ENCODE results near the gene CHEK2. TPM values are rescaled to one million over a fixed set of nuclear protein-coding genes. Genes with fewer than 3 reads are reported as not detected.
"Not testable (repeated sequence)": the region's sequence is repeated elsewhere in the genome, so short reads cannot be mapped to it uniquely, and the experiment has no call there.

Gene CHEK2
- total RNA-seq, 4 donors from 2014 or later = 7.1 to 16.0 (median 9.4) TPM

- Histone ChIP-seq H3K27ac (no peak overlapping the region), H3K4me1 (peaks cover 5 to 13% of the 10 kb centered on the region in 2 donors), H3K4me3 (replicated peaks in 1 of 3) (no peak overlapping the region), H3K9me3 (no peaks in the 10 kb centered on the region), H3K36me3 (no peaks in the 10 kb centered on the region), H3K27me3 (no peaks in the 10 kb centered on the region)
- no peak for TF ChIP-seq POLR2A (IDR thresholded peaks at IDR 0.05)
- TF ChIP-seq, protein P1, sequence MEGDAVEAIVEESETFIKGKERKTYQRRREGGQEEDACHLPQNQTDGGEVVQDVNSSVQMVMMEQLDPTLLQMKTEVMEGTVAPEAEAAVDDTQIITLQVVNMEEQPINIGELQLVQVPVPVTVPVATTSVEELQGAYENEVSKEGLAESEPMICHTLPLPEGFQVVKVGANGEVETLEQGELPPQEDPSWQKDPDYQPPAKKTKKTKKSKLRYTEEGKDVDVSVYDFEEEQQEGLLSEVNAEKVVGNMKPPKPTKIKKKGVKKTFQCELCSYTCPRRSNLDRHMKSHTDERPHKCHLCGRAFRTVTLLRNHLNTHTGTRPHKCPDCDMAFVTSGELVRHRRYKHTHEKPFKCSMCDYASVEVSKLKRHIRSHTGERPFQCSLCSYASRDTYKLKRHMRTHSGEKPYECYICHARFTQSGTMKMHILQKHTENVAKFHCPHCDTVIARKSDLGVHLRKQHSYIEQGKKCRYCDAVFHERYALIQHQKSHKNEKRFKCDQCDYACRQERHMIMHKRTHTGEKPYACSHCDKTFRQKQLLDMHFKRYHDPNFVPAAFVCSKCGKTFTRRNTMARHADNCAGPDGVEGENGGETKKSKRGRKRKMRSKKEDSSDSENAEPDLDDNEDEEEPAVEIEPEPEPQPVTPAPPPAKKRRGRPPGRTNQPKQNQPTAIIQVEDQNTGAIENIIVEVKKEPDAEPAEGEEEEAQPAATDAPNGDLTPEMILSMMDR (IDR thresholded peaks at IDR 0.05) = no peak
- no peak for DNase-seq
- 73 to 77% methylated on average over 5 of the region's 5 CpGs for WGBS, 2 donors
- intact Hi-C loops (cut with DNase I) = no loop called here
Observed at GRCh38 chr22:28771195-28771791, 29.7 kb upstream of the CHEK2 start.

DNA sequence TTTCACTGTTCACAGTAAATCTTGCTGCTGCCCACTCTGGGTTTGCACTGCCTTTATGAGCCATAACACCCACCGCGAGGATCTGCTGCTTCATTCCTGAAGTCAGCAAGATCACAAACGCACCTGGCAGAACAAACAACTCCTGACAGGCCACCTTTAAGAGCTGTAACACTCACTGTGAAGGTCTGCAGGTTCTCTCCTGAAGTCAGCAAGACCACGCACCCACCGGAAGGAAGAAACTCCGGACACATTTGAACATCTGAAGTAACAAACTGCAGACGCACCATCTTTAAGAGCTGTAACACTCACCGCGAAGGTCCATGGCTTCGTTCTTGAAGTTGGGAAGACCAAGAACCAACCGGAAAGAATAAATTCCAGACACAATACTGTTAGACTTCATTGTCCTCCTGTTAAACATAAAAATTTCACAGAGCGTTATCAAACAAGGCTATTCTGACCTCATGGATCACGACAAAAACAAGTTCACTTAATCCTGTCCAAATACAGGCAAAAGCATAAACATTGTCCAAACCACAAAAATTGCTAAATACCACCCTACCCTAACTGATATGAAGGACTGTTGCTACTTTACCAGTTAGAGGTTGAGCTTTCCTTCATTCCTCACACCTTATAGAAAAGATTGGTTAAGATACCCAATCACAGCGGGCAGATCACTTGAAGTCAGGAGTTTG, 27.9 kb upstream of the CHEK2 start:
- Histone ChIP-seq H3K36me3 (no peaks in the 10 kb centered on the region), H3K27ac (no peak overlapping the region), H3K9me3 (no peaks in the 10 kb centered on the region), H3K4me3 (replicated peaks in 1 of 3) (no peak overlapping the region), H3K27me3 (no peaks in the 10 kb centered on the region), H3K4me1 (peaks cover 4 to 7% of the 10 kb centered on the region in 2 donors)
- intact Hi-C loops (cut with DNase I) = no loop called here
- WGBS, 2 donors = 92 to 94% methylated on average over 14 of the region's 14 CpGs
- DNase-seq = no peak
- no peak for TF ChIP-seq POLR2A (IDR thresholded peaks at IDR 0.05)
- TF ChIP-seq, protein P1 (IDR thresholded peaks at IDR 0.05) = no peak

DNA sequence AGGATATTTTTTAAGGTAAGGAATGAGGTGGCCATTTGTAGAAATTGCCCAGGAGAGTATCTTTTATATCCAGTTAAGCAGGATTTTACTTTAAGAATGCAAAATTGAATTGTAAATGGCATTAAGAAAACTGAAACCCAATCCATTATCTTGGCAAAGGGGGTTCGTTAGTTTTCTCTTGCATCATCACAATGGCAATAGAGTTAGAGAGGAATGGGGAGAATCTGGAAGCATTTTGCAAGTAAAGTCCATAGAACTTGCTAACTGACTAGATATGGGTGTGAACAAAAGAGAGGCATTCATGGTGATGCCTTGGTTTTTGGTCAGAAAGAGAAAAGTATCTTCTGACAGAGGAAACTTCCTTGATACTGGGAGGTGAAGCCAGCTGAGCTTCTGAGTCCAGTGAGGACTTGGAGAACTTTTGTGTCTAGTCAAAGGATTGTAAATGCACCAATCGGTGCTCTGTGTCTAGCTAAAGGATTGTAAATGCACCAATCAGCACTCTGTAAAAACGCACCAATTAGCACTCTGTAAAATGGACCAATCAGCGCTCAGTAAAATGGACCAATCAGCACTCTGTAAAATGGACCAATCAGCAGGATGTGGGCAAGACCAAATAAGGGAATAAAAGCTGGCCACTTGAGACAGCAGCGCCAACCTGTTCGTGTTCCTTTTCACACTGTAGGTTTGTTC, 27.2 kb upstream of the CHEK2 start:
- Histone ChIP-seq H3K4me3 (replicated peaks in 1 of 3) (no peak overlapping the region), H3K27ac (no peak overlapping the region), H3K36me3 (no peaks in the 10 kb centered on the region), H3K9me3 (no peaks in the 10 kb centered on the region), H3K27me3 (no peaks in the 10 kb centered on the region), H3K4me1 (no peaks in the 10 kb centered on the region)
- TF ChIP-seq, protein P1 (IDR thresholded peaks at IDR 0.05) = no peak
- TF ChIP-seq POLR2A (IDR thresholded peaks at IDR 0.05) = no peak
- intact Hi-C loops (cut with DNase I) = no loop called here
- WGBS, 2 donors = 89 to 92% methylated on average over 6 of the region's 6 CpGs
- no peak for DNase-seq

DNA sequence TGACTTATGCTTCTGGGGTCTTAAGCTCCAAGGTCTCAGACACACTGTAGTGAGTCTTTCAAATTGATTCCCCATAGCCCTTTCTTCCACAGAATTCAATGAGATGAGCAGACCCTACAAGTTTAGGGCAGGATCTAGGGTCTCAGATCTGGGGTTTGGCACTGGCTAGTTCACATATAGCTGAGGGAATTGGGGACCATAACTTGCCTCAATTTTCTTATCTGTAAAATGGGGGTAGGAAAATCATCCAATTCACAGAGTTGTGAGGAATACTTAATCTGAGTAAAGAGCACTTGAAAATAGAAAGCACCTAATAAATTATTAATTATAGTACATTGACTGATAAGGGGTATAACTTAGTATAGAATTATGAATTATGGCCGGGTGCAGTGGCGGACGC, 25.0 kb upstream of the CHEK2 start:
- no peak overlapping the region for H3K4me3 ChIP-seq (replicated peaks in 1 of 3)
- intact Hi-C loops (cut with DNase I) = no loop called here
- H3K27me3 ChIP-seq = no peaks in the 10 kb centered on the region
- H3K9me3 ChIP-seq = no peaks in the 10 kb centered on the region
- no peaks in the 10 kb centered on the region for H3K36me3 ChIP-seq
- no peaks in the 10 kb centered on the region for H3K4me1 ChIP-seq
- TF ChIP-seq POLR2A (IDR thresholded peaks at IDR 0.05) = no peak
- TF ChIP-seq, protein P1 (IDR thresholded peaks at IDR 0.05) = no peak
- no peak overlapping the region for H3K27ac ChIP-seq
- DNase-seq = no peak
- WGBS, 2 donors = 95 to 96% methylated on average over 3 of the region's 3 CpGs

DNA sequence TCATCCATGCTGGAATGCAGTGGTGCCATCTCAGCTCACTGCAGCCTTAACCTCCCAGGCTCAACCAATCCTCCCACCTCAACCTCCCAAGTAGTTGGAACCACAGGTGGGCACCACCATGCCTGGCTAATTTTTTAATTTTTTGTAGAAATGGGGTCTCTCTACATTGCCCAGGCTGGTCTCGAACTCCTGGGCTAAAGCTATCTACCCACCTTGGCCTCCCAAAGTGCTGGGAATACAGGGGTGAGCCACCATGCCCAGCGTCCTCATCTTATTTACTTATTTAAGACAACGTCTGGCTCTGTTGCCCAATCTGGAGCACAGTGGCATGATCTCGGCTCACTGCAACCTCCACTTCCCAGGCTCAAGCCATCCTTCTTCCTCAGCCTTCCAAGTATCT, 20.4 kb upstream of the CHEK2 start:
- intact Hi-C loops (cut with DNase I); H3K27ac ChIP-seq; H3K36me3 ChIP-seq; H3K4me3 ChIP-seq (replicated peaks in 1 of 3); DNase-seq; H3K27me3 ChIP-seq; H3K9me3 ChIP-seq: not testable (repeated sequence)
- WGBS, 2 donors = 96% methylated on average over 4 of the region's 4 CpGs
- peaks cover 4 to 10% of the 10 kb centered on the region in 2 donors for H3K4me1 ChIP-seq
